HG02973 (cell line): ENCODE results near the gene VCAM1.
"Not testable (repeated sequence)": the region's sequence is repeated elsewhere in the genome, so short reads cannot be mapped to it uniquely, and the experiment has no call there.

ENCODE experiments used
- ATAC-seq: cut with Tn5 transposase; IDR thresholded peaks from one replicate; pipeline ENCODE4 v1.9.1; 2021; ENCODE audit warnings: moderate library complexity; ENCODE audit not compliant: unreplicated experiment

Gene VCAM1, protein sequence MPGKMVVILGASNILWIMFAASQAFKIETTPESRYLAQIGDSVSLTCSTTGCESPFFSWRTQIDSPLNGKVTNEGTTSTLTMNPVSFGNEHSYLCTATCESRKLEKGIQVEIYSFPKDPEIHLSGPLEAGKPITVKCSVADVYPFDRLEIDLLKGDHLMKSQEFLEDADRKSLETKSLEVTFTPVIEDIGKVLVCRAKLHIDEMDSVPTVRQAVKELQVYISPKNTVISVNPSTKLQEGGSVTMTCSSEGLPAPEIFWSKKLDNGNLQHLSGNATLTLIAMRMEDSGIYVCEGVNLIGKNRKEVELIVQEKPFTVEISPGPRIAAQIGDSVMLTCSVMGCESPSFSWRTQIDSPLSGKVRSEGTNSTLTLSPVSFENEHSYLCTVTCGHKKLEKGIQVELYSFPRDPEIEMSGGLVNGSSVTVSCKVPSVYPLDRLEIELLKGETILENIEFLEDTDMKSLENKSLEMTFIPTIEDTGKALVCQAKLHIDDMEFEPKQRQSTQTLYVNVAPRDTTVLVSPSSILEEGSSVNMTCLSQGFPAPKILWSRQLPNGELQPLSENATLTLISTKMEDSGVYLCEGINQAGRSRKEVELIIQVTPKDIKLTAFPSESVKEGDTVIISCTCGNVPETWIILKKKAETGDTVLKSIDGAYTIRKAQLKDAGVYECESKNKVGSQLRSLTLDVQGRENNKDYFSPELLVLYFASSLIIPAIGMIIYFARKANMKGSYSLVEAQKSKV

DNA sequence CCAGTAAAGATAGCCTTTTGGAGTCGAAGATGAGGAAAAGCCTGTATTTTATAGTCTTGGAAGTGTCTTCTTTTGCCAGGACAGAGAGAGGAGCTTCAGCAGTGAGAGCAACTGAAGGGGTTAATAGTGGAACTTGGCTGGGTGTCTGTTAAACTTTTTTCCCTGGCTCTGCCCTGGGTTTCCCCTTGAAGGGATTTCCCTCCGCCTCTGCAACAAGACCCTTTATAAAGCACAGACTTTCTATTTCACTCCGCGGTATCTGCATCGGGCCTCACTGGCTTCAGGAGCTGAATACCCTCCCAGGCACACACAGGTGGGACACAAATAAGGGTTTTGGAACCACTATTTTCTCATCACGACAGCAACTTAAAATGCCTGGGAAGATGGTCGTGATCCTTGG is at the start of gene VCAM1:
VCAM1 (plus strand) TSS at position 253 of the 400 bp plus-strand sequence; CDS start at position 372, 119 bp downstream.
- ATAC-seq = peak; percentile 82

DNA sequence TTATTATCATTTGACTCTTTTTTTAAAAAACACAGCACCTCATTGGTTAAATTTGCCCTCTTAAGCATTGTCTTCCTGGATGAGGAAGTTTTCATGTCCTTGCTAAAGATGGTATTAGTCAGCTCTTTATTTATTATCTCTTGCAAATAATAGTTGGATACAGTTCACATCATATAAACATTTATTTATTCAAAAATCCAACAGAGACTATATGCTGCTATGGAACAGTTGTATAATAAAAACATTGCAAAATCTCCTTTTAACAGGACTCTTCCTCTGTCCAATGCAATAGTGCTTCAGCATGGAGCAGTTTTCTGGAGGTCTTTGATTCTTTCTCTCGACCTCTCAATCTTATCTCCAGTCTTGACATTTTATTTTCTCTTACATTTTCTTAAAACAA is 49.5 kb upstream of the VCAM1 start:
- no peak for ATAC-seq

DNA sequence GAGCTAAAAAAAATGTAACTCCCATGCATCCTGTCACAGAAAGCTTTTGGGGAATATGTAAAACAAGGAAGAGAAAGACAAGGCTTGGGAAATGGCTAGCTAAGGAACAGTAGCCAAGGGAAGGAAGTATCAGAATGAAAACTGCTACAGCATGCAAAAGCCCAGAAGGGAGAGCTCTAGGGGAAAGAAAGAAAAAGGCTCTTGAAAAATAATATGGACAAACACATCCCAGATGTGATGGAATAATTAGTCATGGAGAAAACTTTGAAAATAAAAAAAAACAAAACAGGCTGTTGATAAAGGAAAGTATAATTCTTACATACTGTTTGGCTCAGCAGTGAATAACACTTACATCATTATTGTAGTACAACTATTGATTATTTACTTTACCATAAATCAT is 47.9 kb upstream of the VCAM1 start:
- ATAC-seq = no peak

DNA sequence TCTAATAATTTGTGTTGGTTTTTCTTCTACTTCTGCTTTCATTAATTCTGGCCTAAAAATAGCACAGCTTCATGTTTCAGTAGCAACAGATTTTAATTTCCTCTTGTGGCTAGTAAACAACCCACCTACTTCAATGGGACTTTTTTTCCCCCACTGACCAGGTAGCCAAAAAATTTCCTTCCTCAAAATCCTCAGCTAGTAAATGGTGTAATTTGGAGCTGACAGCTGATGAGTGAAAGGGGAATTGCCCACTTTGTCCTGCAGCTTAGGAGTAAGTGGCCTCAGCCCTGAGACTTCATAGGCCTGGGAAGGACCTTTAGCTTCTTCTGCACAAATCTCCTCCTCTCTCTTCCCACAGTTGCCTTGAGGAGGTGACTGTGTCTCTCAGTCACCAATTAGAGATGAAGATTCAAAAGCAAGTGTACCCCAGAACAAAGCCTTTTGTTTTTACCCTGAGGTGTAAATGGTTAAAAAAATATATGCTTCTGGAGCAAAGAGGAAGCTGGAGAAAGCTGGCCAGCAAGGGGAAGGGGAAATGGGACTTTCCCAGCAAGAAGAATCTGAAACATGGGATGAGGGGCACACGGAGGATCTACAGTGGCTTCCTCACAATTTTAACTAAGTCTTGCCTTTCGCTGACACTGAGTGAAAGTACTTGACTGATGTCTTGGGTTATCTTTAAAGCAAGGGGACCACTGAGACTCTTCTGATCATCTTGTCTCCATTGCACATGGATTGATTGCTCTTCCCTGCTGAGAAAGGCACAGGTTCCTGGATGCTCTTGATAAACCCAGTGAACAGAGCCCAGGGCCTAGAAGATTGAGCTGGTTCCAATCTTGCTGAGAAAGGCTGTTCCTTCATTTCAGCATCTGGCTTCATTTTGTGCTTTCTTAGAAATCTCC is 35.8 kb upstream of the VCAM1 start:
- ATAC-seq = peak; percentile 63

DNA sequence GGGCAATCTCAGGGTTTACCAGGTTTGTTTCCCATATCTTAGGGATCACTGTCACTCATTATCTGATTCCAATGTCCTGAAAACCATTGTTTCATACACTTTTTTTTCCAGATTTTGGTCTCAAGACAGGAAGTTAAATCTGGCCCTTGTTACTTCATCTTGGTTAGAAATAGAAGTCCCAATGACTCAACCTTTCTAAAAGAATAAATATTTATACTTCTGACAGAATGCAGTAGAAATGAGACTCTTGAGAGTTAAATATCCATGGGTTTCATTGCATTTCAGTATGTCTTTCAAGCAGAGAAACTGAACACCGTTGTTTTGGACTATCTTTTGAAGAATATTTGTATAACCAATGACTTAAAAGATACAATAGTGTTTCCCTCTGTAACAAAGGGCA is 19.8 kb upstream of the VCAM1 start:
- ATAC-seq = no peak

DNA sequence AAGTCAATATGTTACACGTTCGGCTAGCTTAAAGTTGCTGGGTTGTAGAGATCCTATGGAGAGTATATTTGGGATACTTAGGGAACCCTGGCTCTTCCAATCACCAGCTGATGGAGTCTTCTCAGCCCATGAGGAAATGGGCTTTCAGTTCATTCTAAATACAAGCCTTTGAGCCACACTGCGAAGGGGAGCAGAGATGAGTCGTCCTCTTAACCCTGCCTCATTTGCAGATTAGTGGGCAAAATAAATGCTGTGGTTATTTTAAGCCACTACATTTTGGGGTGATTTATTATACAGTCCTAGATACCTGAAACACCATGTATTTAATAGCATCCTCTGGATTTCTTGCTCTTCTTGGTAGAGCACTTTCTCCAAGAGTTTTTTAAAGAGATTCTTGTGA is 19.0 kb upstream of the VCAM1 start:
- no peak for ATAC-seq

DNA sequence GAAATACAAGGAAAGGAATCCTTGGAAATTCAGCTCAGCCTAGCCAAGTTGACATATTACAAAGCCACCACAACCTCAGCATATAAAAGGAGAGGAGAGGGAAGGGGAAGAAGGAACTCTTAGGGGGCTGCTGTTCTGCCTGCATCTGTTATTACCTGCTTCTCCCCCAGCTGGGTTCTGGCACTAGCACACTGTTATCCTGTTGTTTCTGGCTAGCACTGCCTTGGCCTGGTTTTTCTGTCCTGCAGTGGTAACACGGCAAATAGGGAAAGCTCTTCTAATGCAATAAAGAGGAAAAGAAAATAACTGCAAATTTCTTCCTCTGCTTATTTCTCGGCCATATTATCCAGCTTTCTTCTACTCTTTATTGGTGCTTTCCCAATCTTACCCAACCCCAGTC is 16.5 kb upstream of the VCAM1 start:
- ATAC-seq = no peak

DNA sequence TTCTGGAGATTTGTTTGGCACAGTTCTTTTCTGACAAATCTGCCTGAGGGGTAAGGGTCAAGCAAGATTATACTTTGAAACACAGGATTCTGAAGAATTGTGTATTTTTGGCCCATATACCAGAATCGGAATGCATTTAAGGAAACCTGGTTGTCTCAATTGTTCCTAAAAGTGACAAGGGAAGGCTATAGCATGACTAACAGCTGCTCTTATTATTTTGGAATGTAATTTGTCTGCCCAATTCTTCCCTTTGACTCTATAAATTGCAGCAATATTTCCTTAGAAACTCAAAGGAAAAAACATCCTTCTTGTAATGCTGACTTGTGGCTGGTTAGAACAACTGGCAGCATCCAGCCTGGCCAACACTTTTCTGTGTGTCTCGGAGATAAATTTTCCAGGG is 15.8 kb upstream of the VCAM1 start:
- ATAC-seq = no peak

DNA sequence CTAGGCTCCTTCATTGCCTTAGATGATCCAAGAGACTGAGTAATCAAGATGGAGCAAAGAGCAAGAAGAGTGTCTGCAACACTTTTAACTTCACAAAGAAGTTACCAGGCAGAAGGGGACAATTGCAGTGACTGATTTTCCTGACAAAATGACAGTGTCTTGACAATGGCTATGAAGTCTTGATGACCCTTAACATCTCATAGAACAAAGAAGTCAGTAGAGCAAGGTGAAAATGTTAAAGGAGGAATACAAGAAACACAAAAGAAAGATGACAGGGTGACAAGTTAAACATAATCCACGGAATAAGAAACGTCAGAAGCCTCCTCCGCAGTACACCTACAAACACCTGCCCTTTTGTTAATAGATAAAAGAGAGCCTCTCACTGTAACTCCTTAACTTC is 15.1 kb upstream of the VCAM1 start:
- ATAC-seq = no peak

DNA sequence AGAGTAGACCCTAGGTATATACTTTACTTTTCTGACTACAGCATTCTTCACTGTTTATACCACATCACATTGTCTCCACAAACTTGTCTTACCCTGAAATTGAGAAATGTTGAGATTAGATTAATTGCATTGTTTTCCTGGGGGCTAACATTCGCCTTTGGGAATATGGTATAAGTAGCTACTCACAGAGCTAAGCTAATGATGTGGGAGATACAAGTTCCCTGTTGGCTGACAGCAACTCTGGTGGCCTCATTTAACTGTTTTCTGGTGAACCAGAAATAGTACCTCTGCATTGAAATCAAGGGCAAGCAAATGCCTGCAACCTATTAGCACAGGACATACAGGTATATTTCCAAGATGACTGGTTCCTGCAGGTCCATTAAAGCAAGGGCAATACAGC is 13.2 kb upstream of the VCAM1 start:
- no peak for ATAC-seq

DNA sequence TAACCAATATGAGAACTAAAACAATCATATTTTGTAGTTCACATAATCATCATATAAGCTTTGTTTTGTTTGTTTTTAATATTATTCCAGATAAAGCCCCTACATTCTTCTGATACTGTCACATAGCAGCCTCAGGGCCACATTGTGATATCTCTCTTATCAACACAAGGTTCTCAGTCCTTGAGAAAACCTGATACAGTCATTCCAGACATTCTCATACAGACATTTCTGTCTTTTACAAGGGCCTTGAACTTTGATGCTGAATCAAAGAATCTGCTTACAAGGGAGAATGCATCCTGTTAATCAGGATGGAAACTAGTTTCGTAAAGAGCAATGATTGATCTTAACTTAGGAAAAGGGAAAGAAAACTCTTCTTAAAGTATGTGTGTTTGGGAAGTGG is 12.7 kb upstream of the VCAM1 start:
- no peak for ATAC-seq

DNA sequence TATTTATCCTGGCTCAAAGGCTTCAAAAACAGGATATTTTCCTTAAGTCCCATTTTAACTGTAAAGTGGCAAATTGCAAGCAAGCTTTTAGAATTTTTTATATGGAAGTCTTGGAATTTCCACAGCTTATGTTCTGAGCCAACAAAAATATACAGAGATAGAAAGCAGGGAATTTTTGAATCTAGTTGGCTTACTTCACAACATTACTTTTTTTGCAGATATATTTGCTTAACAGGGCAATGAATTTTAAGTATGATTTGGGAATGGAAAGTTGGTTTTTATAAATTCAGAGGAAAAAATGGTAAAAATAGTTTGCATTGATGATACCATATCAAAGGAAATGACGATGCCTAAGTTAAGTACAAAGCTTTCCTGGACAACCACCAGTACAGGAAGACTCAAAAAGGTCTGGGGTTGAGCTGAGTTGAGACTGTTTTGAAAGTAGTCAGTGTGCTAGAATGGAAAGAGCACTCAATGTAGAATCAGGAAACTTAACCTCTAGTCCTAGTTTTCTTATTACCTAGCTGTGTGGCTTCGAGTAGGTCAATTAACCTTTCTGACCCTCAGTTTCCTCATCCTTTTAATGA is 11.0 kb upstream of the VCAM1 start:
- ATAC-seq = no peak

DNA sequence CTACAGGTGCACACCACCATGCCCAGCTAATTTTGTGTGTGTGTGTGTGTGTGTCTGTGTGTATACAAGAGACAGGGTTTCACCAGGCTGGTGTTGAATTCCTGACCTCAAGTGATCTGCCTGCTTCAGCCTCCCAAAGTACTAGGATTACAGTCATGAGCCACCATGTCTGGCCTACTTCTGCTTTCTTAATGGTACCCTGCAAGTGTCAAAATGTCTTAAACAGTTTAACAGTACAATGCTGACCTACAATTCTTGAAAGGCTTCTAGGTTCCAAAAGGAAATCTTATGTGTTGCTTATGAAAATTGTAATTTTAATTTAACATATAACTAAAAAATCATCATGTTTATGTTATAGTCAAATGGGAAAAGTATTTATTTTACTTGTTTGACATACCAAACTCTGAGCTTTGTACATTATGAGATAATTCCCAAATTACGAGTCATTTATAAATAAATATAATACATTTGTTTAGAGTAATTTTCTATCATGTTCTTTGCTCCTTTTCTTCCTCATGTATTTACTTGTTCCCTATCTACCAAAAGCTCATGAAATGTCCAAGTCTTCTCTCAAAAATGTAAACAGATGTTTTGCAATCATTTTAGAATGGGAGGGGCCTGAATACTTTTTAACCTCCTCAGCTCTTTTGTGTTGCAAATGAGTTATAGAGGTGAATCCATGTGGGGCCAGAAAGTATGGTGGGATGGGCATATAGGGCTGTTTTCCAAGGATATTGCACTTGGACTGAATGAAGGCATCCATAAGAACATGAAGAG is 8.4 kb upstream of the VCAM1 start:
- ATAC-seq = no peak

DNA sequence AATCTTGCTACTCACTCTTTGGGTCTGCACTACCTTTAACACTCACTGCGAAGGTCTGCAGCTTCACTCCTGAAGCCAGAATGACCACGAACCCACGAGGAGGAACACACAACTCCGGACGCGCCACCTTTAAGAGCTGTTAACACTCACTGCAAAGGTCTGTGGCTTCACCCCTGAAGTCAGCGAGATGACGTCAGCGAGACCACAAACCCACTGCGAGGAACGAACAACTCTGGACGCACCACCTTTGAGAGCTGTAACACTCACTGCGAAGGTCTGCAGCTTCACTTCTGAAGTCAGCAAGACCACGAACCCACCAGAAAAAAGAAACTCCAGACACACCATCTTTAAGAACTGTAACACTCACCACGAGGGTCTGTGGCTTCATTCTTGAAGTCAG is 6.5 kb upstream of the VCAM1 start:
- ATAC-seq = not testable (repeated sequence)

DNA sequence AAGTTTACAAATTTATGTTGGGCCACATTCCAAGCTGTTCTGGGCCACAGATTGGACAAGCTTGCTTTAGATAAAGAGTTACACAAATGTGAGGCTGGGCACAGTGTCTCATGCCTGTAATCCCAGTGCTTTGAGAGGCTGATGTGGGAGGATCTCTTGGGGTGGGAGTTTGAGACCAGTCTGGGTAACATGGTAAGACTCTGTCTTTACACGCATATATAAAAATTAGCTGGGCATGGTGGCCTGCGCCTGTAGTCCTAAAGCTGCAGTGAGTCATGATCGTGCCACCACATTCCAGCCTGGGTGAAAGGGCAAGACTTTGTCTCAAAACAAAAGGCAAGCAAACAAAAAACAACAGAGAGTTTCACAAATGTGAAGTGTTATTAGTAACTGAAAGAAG is 5.9 kb upstream of the VCAM1 start:
- no peak for ATAC-seq

DNA sequence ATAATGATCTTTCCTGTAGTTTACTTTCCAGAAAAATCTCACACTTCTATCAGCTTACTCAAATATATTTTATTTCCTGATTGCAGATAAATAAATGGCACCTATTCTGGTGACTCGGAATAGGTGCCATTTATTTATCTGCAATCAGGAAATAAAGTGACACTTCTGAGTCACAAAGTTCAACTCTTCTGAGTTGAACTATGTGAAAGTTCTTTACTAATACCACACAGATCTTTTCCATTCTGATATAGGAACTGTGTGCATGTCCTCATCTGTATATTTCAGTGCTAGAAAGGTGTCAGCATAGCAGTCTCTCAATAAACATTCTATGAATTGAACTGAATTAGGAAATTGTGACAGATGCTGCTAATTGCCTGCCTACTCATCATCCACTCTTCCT is 4.9 kb upstream of the VCAM1 start:
- ATAC-seq = no peak

DNA sequence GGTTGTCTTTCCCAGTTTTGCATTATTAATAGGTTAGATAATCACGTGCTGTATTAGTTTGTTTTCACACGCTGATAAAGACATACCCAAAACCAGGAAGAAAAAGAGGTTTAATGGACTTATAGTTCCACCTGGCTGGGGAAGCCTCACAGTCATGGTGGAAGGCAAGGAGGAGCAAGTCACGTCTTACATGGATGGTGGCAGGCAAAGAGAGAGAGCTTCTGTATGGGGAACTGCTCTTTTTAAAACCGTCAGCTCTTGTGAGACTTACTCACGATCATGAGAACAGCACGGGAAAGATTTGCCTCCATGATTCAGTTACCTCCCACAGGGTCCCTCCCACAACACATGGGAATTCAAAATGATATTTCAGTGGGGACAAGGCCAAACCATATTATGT is 2.3 kb upstream of the VCAM1 start:
- no peak for ATAC-seq

DNA sequence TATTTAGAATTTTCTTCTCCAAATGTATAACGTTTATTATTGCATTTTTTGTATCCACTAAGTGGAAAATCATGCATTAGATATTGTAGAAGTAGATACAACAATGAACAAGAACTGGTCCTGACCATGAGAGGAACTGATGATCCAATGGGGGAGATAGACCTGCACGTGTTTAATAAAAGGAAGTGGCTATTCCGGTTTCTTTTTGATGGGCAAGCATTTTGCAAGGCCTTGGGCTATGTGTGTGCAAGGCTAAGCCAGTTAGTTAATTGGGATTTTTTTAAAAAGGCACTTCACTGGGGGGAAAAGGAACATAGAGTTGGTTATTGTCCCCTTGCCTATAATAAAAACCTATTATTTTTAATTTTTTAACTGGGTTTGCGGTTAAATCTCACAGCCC is 961 bp upstream of the VCAM1 start:
- ATAC-seq = no peak

DNA sequence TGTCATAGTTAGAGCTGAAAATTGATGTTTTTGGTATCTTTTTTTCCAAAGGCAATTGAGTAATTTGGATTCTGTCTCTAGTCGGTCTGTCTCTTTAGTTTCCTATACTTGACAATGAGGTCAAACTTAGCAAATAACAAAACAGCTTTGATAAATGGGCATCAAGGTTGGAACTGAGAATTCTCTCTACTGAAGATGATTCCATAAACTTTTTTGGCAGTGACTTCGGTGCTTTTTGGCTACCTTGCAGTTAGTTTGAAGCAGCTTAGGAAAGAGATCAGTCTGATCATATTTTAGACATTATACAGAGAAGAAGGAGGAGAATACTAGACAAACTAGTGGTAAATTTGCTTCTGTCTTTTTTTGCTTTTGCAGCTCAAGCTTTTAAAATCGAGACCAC is 559 bp downstream of the VCAM1 start:
- ATAC-seq = no peak

DNA sequence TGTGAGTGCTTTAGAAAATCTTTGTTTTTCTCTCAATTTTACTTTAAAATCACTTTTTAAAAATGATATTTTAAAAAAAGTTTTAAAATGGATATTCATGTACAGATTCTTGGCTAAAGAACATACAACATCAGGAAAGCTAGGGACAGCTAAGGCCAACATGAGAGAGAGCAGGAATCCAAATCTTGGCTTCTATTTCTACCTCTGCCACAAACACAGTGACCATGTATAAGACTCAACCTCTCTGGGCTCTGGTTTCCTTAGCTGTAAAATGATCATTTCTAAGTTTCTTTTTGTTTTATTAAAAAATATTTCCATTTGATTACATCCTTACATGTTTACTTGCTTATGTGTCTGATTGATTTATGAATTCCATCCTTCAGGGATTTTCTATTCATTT is 1.2 kb downstream of the VCAM1 start:
- ATAC-seq = no peak
